Hepatocyte (in vitro differentiated cells): Measurements from ENCODE around the gene CYP3A7. TPM values are rescaled to one million over a fixed set of nuclear protein-coding genes. Genes with fewer than 3 reads are reported as not detected.
A peak's percentile ranks its signal among the peaks of the same experiment; 100 is the strongest.
"Not testable (repeated sequence)": the region's sequence is repeated elsewhere in the genome, so short reads cannot be mapped to it uniquely, and the experiment has no call there.

Experiments
- DNase-seq: peaks from one replicate; pipeline ENCODE4 v3.0.0-alpha.2; 2016; ENCODE audit warnings: low spot score
- H2AFZ ChIP-seq: fragments of 200-600 bp; sonication (generic); 2 replicates; pipeline ENCODE4 v1.6.0; 2016; ENCODE audit warnings: antibody characterized with exemption, mild to moderate bottlenecking
- H3K27ac ChIP-seq: fragments of 200-600 bp; sonication (generic); 2 replicates; pipeline ENCODE4 v1.5.1; 2016; ENCODE audit warnings: mild to moderate bottlenecking
- H3K27me3 ChIP-seq: fragments of 200-600 bp; sonication (generic); 2 replicates; pipeline ENCODE4 v1.6.1; 2016
- H3K36me3 ChIP-seq: fragments of 200-600 bp; sonication (generic); replicated peaks from 2 replicates; pipeline ENCODE4 v1.5.1; 2016; ENCODE audit warnings: low read depth; ENCODE audit not compliant: insufficient read depth
- H3K4me1 ChIP-seq: fragments of 200-600 bp; sonication (generic); 2 replicates; pipeline ENCODE4 v1.5.1; 2016; ENCODE audit warnings: mild to moderate bottlenecking, moderate library complexity; ENCODE audit not compliant: insufficient read depth
- H3K4me2 ChIP-seq: fragments of 200-600 bp; sonication (generic); 2 replicates; pipeline ENCODE4 v1.6.0; 2016
- H3K4me3 ChIP-seq: fragments of 200-600 bp; sonication (generic); 2 replicates; pipeline ENCODE4 v1.5.1; 2016; ENCODE audit warnings: mild to moderate bottlenecking
- H3K79me2 ChIP-seq: fragments of 200-600 bp; sonication (generic); 2 replicates; pipeline ENCODE4 v1.6.0; 2017; ENCODE audit warnings: mild to moderate bottlenecking
- H3K9me2 ChIP-seq: fragments of 200-600 bp; sonication (generic); replicated peaks from 2 replicates; pipeline ENCODE4 v1.6.0; 2017; ENCODE audit warnings: mild to moderate bottlenecking; ENCODE audit not compliant: insufficient read depth
- H3K9me3 ChIP-seq: fragments of 200-600 bp; sonication (generic); 2 replicates; pipeline ENCODE4 v1.5.1; 2016; ENCODE audit warnings: low read depth, mild to moderate bottlenecking
- H4K20me1 ChIP-seq: fragments of 200-600 bp; sonication (generic); 2 replicates; pipeline ENCODE4 v1.6.0; 2016; ENCODE audit warnings: mild to moderate bottlenecking; ENCODE audit not compliant: insufficient read depth, poor library complexity, severe bottlenecking
- CTCF ChIP-seq: fragments of 200-600 bp; sonication (generic); IDR thresholded peaks from 2 replicates; pipeline ENCODE4 v1.5.1; 2016; ENCODE audit warnings: antibody characterized with exemption, mild to moderate bottlenecking; ENCODE audit not compliant: poor library complexity
- EZH2 ChIP-seq: fragments of 200-600 bp; sonication (generic); IDR thresholded peaks from 2 replicates; pipeline ENCODE4 v1.6.1; 2016; ENCODE audit warnings: antibody characterized with exemption, mild to moderate bottlenecking, borderline replicate concordance
- EZH2phosphoT487 ChIP-seq: fragments of 200-600 bp; sonication (generic); IDR thresholded peaks from one replicate; pipeline ENCODE4 v1.6.1; 2018; ENCODE audit warnings: antibody characterized with exemption, mild to moderate bottlenecking, low read depth, moderate library complexity; ENCODE audit not compliant: unreplicated experiment, severe bottlenecking
- WGBS: methylation state at CpG from one replicate; pipeline ENCODE4 v1.1.6; 2016; ENCODE audit warnings: low lambda C conversion rate; ENCODE audit errors: missing lambda C conversion rate; 5-methylcytosine and 5-hydroxymethylcytosine counted together
- polyA plus RNA-seq: library from polyadenylated mRNA; unstranded; fragments of >200 nt; fragmentation: Nextera tagmentation; extraction: Ambion mirVana; gene quantifications from 2 replicates; pipeline ENCODE4 v1.2.1, GENCODE V29; 2016
- total RNA-seq: library from RNA; depleted of rRNA; stranded (reverse); fragments of >200 nt; gene quantifications from 2 replicates; pipeline ENCODE4 v1.2.3, GENCODE V29; 2014

Gene CYP3A7
- total and polyA plus RNA-seq, 2 experiments from 2014 or later, result 444 to 770 TPM

DNA sequence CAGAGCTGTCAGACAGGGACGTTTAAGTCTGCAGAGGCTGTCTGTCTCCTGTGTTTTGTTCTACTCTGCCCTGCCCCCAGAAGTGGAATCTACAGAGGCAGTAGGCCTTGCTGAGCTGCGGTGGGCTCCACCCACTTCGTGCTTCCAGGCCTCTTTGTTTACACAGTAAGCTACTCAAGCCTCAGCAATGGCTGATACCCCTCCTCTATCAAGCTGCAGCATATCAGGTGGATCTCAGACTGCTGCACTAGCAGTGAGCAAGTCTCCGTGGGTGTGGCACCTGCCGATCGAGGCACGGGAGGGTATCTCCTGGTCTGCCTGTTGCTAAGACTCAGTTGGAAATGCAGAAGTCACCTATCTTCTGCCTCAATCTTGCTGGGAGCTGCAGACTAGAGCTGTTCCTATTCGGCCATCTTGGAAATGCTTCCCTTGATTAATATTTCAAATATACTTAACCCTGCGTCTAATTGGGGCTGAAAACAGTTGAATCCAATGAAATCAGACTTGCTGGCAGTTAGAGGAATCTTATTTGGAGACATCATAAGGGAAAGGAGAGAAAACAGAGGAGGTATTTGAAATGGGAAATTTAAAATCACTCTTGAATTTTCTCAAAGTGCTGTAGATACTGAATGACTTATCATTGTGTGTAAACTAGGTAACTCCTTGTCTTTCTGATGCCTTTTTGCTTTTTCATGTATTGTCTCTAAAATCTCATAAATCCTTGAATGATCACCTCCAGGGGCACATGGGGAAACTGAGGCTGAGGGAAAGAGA is 41.4 kb downstream of the CYP3A7 start:
- peak; percentile 86 for DNase-seq
- no peaks in the 10 kb centered on the region for H3K9me2 ChIP-seq
- no peaks in the 10 kb centered on the region for H4K20me1 ChIP-seq
- H3K9me3 ChIP-seq, result no peaks in the 10 kb centered on the region
- peak overlapping the region; percentile 94 for H3K27ac ChIP-seq
- no peaks in the 10 kb centered on the region for H3K36me3 ChIP-seq
- H3K4me1 ChIP-seq, result peaks cover 36% of the 10 kb centered on the region
- no peak overlapping the region for H3K4me3 ChIP-seq
- 24% methylated on average over 9 of the region's 9 CpGs for WGBS
- H2AFZ ChIP-seq, result peak overlapping the region; percentile 41
- peak overlapping the region; percentile 63 for H3K4me2 ChIP-seq
- TF ChIP-seq CTCF (no peak), EZH2phosphoT487 (no peak), EZH2 (no peak)
- no peaks in the 10 kb centered on the region for H3K79me2 ChIP-seq
- H3K27me3 ChIP-seq, result no peaks in the 10 kb centered on the region

DNA sequence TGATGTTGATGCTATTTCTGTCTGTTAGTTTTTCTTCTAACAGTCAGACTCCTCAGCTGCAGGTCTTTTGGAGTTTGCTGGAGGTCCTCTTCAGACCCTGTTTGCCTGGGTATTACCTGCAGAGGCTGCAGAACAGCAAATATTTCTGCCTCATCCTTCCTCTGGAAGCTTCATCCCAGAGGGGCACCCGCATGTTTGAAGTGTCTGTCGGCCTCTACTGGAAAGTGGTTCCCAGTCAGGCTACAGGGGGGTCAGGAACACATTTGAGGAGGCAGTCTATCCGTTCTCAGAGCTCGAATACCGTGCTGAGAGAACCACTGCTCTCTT is 41.9 kb downstream of the CYP3A7 start:
- no peak for DNase-seq
- Histone ChIP-seq H3K4me1 (peaks cover 30% of the 10 kb centered on the region), H3K27ac (peak overlapping the region; percentile 94), H4K20me1 (no peaks in the 10 kb centered on the region), H3K36me3 (no peaks in the 10 kb centered on the region), H2AFZ (no peak overlapping the region), H3K9me3 (no peaks in the 10 kb centered on the region), H3K4me2 (peak overlapping the region; percentile 63), H3K4me3 (no peak overlapping the region), H3K79me2 (no peaks in the 10 kb centered on the region), H3K9me2 (no peaks in the 10 kb centered on the region), H3K27me3 (no peaks in the 10 kb centered on the region)
- TF ChIP-seq EZH2 (no peak), EZH2phosphoT487 (no peak), CTCF (no peak)
- 25% methylated on average over 5 of the region's 5 CpGs for WGBS

DNA sequence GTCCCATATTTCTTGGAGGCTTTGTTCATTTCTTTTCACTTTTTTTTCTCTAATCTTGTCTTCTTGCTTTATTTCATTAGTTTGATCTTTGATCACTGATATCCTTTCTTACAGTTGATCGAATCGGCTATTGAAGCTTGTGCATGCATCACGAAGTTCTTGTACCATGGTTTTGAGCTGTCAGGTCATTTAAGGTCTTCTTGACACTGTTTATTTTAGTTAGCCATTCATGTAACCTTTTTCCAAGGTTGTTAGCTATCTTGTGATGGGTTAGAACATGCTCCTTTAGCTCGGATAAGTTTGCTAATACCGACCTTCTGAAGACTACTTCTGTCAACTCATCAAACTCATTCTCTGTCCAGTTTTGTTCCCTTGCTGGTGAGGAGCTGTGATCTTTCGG is 42.4 kb downstream of the CYP3A7 start:
- not testable (repeated sequence) for H2AFZ ChIP-seq, H3K79me2 ChIP-seq, H3K4me3 ChIP-seq, H3K36me3 ChIP-seq, H3K9me2 ChIP-seq, DNase-seq, H3K27me3 ChIP-seq, H3K9me3 ChIP-seq, H4K20me1 ChIP-seq
- Histone ChIP-seq H3K4me2 (peak overlapping the region; percentile 63), H3K27ac (peak overlapping the region; percentile 94), H3K4me1 (peaks cover 30% of the 10 kb centered on the region)
- WGBS, result 82% methylated on average over 6 of the region's 6 CpGs

DNA sequence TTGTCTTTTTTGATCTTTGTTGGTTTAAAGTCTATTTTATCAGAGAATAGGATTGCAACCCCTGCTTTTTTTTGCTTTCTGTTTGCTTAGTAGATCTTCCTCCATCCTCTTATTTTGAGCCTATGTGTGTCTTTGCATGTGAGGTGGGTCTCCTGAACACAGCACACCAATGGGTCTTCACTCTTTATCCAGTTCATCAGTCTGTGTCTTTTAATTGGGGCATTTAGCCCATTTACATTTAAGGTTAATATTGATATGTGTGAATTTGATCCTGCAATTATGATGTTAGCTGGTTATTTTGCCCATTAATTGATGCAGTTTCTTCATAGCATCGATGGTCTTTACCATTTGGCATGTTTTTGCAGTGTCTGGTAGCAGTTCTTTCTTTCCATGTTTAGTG is 43.3 kb downstream of the CYP3A7 start:
- not testable (repeated sequence) for H3K9me2 ChIP-seq, H3K9me3 ChIP-seq, H3K36me3 ChIP-seq, H2AFZ ChIP-seq, H3K79me2 ChIP-seq, H3K4me3 ChIP-seq, H3K4me2 ChIP-seq, H4K20me1 ChIP-seq, H3K27ac ChIP-seq, H3K27me3 ChIP-seq, DNase-seq
- 92% methylated on average over 1 of the region's 1 CpG for WGBS
- peaks cover 30% of the 10 kb centered on the region for H3K4me1 ChIP-seq

DNA sequence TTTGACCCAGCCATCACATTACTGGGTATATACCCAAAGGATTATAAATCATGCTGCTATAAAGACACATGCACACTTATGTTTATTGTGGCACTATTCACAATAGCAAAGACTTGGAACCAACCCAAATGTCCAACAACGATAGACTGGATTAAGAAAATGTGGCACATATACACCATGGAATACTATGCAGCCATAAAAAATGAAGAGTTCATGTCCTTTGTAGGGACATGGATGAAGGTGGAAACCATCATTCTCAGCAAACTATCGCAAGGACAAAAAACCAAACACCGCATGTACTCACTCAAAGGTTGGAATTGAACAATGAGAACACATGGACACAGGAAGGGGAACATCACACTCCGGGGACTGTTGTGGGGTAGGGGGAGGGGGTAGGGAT is 44.1 kb downstream of the CYP3A7 start:
- H3K4me1 ChIP-seq, result peaks cover 30% of the 10 kb centered on the region
- not testable (repeated sequence) for H3K36me3 ChIP-seq, H3K27me3 ChIP-seq, DNase-seq, H3K9me3 ChIP-seq, H3K27ac ChIP-seq, H3K9me2 ChIP-seq, H3K79me2 ChIP-seq, H4K20me1 ChIP-seq, H3K4me2 ChIP-seq, H3K4me3 ChIP-seq, H2AFZ ChIP-seq
- 89% methylated on average over 4 of the region's 4 CpGs for WGBS

DNA sequence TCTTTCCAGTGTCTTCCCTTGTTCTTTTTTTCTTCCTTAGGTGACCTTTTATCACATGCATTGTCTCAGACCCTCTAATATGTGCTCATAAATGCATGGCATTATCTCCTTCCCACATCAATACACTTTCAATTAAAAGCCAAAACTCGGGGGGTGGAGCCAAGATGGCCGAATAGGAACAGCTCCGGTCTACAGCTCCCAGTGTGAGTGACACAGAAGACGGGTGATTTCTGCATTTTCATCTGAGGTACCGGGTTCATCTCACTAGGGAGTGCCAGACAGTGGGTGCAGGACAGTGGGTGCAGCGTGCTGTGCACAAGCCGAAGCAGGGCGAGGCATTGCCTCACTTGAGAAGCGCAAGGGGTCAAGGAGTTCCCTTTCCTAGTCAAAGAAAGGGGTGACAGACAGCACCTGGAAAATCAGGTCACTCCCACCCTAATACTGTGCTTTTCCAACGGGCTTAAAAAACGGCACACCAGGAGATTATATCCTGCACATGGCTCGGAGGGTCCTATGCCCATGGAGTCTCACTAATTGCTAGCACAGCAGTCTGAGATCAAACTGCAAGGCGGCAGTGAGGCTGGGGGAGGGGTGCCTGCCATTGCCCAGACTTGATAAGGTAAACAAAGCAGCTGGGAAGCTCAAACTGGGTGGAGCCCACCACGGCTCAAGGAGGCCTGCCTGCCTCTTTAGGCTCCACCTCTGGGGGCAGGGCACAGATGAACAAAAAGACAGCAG is 49.0 kb downstream of the CYP3A7 start:
- not testable (repeated sequence) for H3K4me2 ChIP-seq, H3K9me2 ChIP-seq, H3K9me3 ChIP-seq, H2AFZ ChIP-seq, H4K20me1 ChIP-seq, H3K4me3 ChIP-seq, H3K36me3 ChIP-seq, H3K27ac ChIP-seq, H3K4me1 ChIP-seq, H3K79me2 ChIP-seq, H3K27me3 ChIP-seq, DNase-seq
- WGBS, result 87% methylated on average over 14 of the region's 14 CpGs
